T-helper 22 cell (primary cell): ENCODE data around the gene CTNND2.

ENCODE experiments used
- DNase-seq: peaks from one replicate; pipeline ENCODE4 v3.0.0-alpha.2; 2020; ENCODE audit warnings: low read depth

CTNND2 gene

GRCh38 chr5:11588803-11589202, 315.4 kb downstream of the CTNND2 start:
- DNase-seq, result no peak

GRCh38 chr5:11584017-11584416, 320.2 kb downstream of the CTNND2 start:
- no peak for DNase-seq

GRCh38 chr5:11579351-11579750, 324.9 kb downstream of the CTNND2 start:
- DNase-seq, result no peak

- DNase-seq, result no peak
Observed at GRCh38 chr5:11574787-11575186, 329.5 kb downstream of the CTNND2 start.

- no peak for DNase-seq
Observed at GRCh38 chr5:11573140-11573992, 330.9 kb downstream of the CTNND2 start.

- no peak for DNase-seq
Observed at GRCh38 chr5:11564706-11565105, 339.5 kb downstream of the CTNND2 start.

- DNase-seq, result no peak
Observed at GRCh38 chr5:11563822-11564221, 340.4 kb downstream of the CTNND2 start.

- DNase-seq, result no peak
Observed at GRCh38 chr5:11560915-11561697, 343.1 kb downstream of the CTNND2 start.

GRCh38 chr5:11557063-11557462, 347.2 kb downstream of the CTNND2 start:
- DNase-seq, result no peak

- no peak for DNase-seq
Observed at GRCh38 chr5:11555171-11555570, 349.1 kb downstream of the CTNND2 start.

GRCh38 chr5:11547730-11548129, 356.5 kb downstream of the CTNND2 start:
- no peak for DNase-seq

GRCh38 chr5:11547140-11547539, 357.1 kb downstream of the CTNND2 start:
- no peak for DNase-seq

GRCh38 chr5:11540112-11540511, 364.1 kb downstream of the CTNND2 start:
- no peak for DNase-seq

GRCh38 chr5:11531811-11532555, 372.3 kb downstream of the CTNND2 start:
- no peak for DNase-seq

- no peak for DNase-seq
Observed at GRCh38 chr5:11528720-11529119, 375.5 kb downstream of the CTNND2 start.

GRCh38 chr5:11527652-11528349, 376.4 kb downstream of the CTNND2 start:
- DNase-seq, result no peak

- DNase-seq, result no peak
Observed at GRCh38 chr5:11525020-11525419, 379.2 kb downstream of the CTNND2 start.

- DNase-seq, result no peak
Observed at GRCh38 chr5:11524188-11524587, 380.1 kb downstream of the CTNND2 start.

GRCh38 chr5:11522796-11523195, 381.4 kb downstream of the CTNND2 start:
- no peak for DNase-seq

GRCh38 chr5:11520241-11520930, 383.9 kb downstream of the CTNND2 start:
- no peak for DNase-seq

GRCh38 chr5:11519236-11519635, 385.0 kb downstream of the CTNND2 start:
- no peak for DNase-seq
